ENCODE results near the gene NAP1L4.

The NAP1L4 gene

DNA sequence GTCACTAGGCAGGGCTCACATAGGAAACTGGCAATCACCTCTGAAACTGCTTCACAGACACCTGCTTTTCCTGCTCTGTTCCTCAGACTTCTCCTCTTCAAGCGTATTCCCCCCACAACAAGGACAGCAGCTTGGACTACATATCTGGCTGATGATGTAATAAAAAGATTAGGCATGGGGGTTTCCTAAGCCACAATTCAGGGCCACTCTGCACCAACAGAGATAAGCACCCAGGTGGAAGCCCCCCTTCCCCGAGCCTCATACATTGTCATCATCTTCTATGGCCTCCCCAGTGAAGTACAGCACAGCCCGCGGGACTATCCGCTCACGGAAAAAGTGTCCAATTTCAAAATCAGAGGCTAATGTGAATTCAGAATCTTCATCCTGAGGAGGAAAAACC is 37.9 kb downstream of the NAP1L4 start:
- Histone ChIP-seq H3K9ac (ENCODE audit: low read length) (no peak overlapping the region), H4K20me1 (ENCODE audit: insufficient read depth, low read length) (no peaks in the 10 kb centered on the region), H3K9me2 (ENCODE audit: low read depth, low read length) (no peaks in the 10 kb centered on the region), H3K36me3 (ENCODE audit: insufficient read depth, low read length) (peaks cover 100% of the 10 kb centered on the region), H3K27ac (ENCODE audit: low read depth, low read length, poor library complexity, severe bottlenecking) (no peak overlapping the region), H3K79me2 (ENCODE audit: insufficient read depth, low read length) (peaks cover 5% of the 10 kb centered on the region; the same call in 1 of the 2 replicates), H3K4me3 (ENCODE audit: low read depth, low read length, poor library complexity, severe bottlenecking) (no peak overlapping the region), H2AFZ (ENCODE audit: low read length) (no peak overlapping the region), H3F3A (ENCODE audit: insufficient read depth, low read length) (no peaks in the 10 kb centered on the region), H3K4me2 (ENCODE audit: low read length) (no peak overlapping the region), H3K27me3 (ENCODE audit: insufficient read depth, low read length) (no peaks in the 10 kb centered on the region), H3K9me3 (ENCODE audit: low read length) (no peaks in the 10 kb centered on the region), H3K4me1 (ENCODE audit: insufficient read depth, low read length, severe bottlenecking) (no peaks in the 10 kb centered on the region)
- TF ChIP-seq, protein P1, sequence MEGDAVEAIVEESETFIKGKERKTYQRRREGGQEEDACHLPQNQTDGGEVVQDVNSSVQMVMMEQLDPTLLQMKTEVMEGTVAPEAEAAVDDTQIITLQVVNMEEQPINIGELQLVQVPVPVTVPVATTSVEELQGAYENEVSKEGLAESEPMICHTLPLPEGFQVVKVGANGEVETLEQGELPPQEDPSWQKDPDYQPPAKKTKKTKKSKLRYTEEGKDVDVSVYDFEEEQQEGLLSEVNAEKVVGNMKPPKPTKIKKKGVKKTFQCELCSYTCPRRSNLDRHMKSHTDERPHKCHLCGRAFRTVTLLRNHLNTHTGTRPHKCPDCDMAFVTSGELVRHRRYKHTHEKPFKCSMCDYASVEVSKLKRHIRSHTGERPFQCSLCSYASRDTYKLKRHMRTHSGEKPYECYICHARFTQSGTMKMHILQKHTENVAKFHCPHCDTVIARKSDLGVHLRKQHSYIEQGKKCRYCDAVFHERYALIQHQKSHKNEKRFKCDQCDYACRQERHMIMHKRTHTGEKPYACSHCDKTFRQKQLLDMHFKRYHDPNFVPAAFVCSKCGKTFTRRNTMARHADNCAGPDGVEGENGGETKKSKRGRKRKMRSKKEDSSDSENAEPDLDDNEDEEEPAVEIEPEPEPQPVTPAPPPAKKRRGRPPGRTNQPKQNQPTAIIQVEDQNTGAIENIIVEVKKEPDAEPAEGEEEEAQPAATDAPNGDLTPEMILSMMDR (IDR thresholded peaks at IDR 0.05; ENCODE audit: low read length), result no peak

GRCh38 chr11:2952290-2952689 is 39.8 kb downstream of the NAP1L4 start:
- no peak overlapping the region for H3K27ac ChIP-seq (ENCODE audit: low read depth, low read length, poor library complexity, severe bottlenecking)
- no peaks in the 10 kb centered on the region for H3K27me3 ChIP-seq (ENCODE audit: insufficient read depth, low read length)
- no peaks in the 10 kb centered on the region for H3K4me1 ChIP-seq (ENCODE audit: insufficient read depth, low read length, severe bottlenecking)
- no peak overlapping the region for H3K4me2 ChIP-seq (ENCODE audit: low read length)
- H2AFZ ChIP-seq (ENCODE audit: low read length), result no peak overlapping the region
- no peak overlapping the region for H3K9ac ChIP-seq (ENCODE audit: low read length)
- no peak overlapping the region for H3K4me3 ChIP-seq (ENCODE audit: low read depth, low read length, poor library complexity, severe bottlenecking)
- no peak for TF ChIP-seq EZH2 (IDR thresholded peaks at IDR 0.05; ENCODE audit: borderline replicate concordance, low read length)
- TF ChIP-seq, protein P1 (IDR thresholded peaks at IDR 0.05; ENCODE audit: low read length), result no peak
- H3K79me2 ChIP-seq (ENCODE audit: insufficient read depth, low read length), result peaks cover 3% of the 10 kb centered on the region; the same call in 1 of the 2 replicates
- no peaks in the 10 kb centered on the region for H3F3A ChIP-seq (ENCODE audit: insufficient read depth, low read length)
- peaks cover 100% of the 10 kb centered on the region for H3K36me3 ChIP-seq (ENCODE audit: insufficient read depth, low read length)
- no peaks in the 10 kb centered on the region for H4K20me1 ChIP-seq (ENCODE audit: insufficient read depth, low read length)
- H3K9me2 ChIP-seq (ENCODE audit: low read depth, low read length), result no peaks in the 10 kb centered on the region
- no peaks in the 10 kb centered on the region for H3K9me3 ChIP-seq (ENCODE audit: low read length)

- Histone ChIP-seq H3K79me2 (ENCODE audit: insufficient read depth, low read length) (no peaks in the 10 kb centered on the region), H3K27ac (ENCODE audit: low read depth, low read length, poor library complexity, severe bottlenecking) (no peak overlapping the region), H3K4me2 (ENCODE audit: low read length) (no peak overlapping the region), H3K9ac (ENCODE audit: low read length) (no peak overlapping the region), H3K36me3 (ENCODE audit: insufficient read depth, low read length) (peaks cover 100% of the 10 kb centered on the region), H3K4me1 (ENCODE audit: insufficient read depth, low read length, severe bottlenecking) (no peaks in the 10 kb centered on the region), H3K4me3 (ENCODE audit: low read depth, low read length, poor library complexity, severe bottlenecking) (no peak overlapping the region), H3K9me3 (ENCODE audit: low read length) (no peaks in the 10 kb centered on the region), H2AFZ (ENCODE audit: low read length) (no peak overlapping the region), H3F3A (ENCODE audit: insufficient read depth, low read length) (no peaks in the 10 kb centered on the region), H3K27me3 (ENCODE audit: insufficient read depth, low read length) (no peaks in the 10 kb centered on the region), H3K9me2 (ENCODE audit: low read depth, low read length) (no peaks in the 10 kb centered on the region), H4K20me1 (ENCODE audit: insufficient read depth, low read length) (no peaks in the 10 kb centered on the region)
- TF ChIP-seq, protein P1 (IDR thresholded peaks at IDR 0.05; ENCODE audit: low read length), result no peak
- no peak for TF ChIP-seq EZH2 (IDR thresholded peaks at IDR 0.05; ENCODE audit: borderline replicate concordance, low read length)
Measured at GRCh38 chr11:2951231-2952110, 40.7 kb downstream of the NAP1L4 start.

Data from OCI-LY1 (cell line).